Activated naive CD4-positive, alpha-beta T cell treated with anti-CD3 and anti-CD28 coated beads, Interleukin-2, amount 10 ng/mL, durations not matched to agents 7 days and 5 days (primary cell): ENCODE measurements around the gene CACNA1H.
A peak's percentile ranks its signal among the peaks of the same experiment; 100 is the strongest.

ENCODE experiments used
- CTCF ChIA-PET: fragments of 350-600 bp; sonication (Branson Sonifier 250); formaldehyde crosslinking; loops from one replicate; lab custom pipeline; 2021; ENCODE audit warnings: antibody characterized with exemption; lab: Charles Lee
- DNase-seq: peaks from one replicate; pipeline ENCODE4 v3.0.0-alpha.2; 2020
- H3K27ac Mint-ChIP-seq: one replicate; pipeline ENCODE4 v1.8.0; 2021; ENCODE audit warnings: mild to moderate bottlenecking, moderate library complexity, mixed read lengths
- H3K27me3 Mint-ChIP-seq: one replicate; pipeline ENCODE4 v1.8.0; 2021; ENCODE audit warnings: mild to moderate bottlenecking, mixed read lengths
- H3K36me3 Mint-ChIP-seq: one replicate; pipeline ENCODE4 v1.8.0; 2021; ENCODE audit warnings: mixed read lengths
- H3K4me1 Mint-ChIP-seq: one replicate; pipeline ENCODE4 v1.8.0; 2021; ENCODE audit warnings: mixed read lengths
- H3K4me3 Mint-ChIP-seq: one replicate; pipeline ENCODE4 v1.8.0; 2021; ENCODE audit warnings: mild to moderate bottlenecking, moderate library complexity, mixed read lengths
- H3K9me3 Mint-ChIP-seq: one replicate; pipeline ENCODE4 v1.8.0; 2021; ENCODE audit warnings: mixed read lengths

Gene CACNA1H

DNA sequence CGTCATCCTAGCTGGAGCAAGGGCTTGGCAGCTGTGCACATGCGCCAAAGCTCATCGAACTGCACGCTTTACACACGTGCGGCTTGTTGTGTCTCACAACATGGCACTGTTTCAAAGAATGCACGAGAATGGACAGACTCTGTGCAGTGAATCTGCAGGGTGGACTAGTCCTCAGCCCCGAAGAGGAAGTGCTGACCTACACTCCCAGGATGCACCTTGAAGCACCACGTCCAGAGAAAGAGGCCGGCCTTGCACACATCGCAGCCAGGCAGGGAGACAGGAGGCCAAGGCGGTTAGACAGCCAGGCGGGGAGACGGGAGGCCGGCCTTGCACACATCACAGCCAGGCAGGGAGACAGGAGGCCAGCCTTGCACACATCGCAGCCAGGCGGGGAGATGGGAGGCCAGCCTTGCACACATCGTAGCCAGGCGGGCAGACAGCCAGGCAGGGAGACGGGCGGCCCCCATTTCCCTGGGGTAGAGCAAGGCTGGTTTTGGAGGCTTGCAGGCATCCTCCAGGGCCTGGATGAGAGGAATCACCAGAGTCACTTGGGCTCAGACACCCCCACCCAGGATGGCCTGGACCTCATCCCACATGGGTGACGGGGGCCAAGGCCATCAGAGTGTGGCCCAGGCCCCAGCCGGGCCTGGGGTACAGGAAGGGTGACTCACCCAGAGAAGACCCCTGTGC is 9.0 kb upstream of the CACNA1H start:
- Mint-ChIP-seq H3K9me3 (peaks cover 5% of the 10 kb centered on the region), H3K4me3 (no peak overlapping the region), H3K27me3 (peaks cover 8% of the 10 kb centered on the region), H3K4me1 (no peaks in the 10 kb centered on the region), H3K27ac (no peak overlapping the region), H3K36me3 (no peaks in the 10 kb centered on the region)
- DNase-seq = no peak
- CTCF ChIA-PET = no interaction called here

- peaks cover 5% of the 10 kb centered on the region for H3K9me3 Mint-ChIP-seq
- H3K27ac Mint-ChIP-seq = no peak overlapping the region
- no peaks in the 10 kb centered on the region for H3K4me1 Mint-ChIP-seq
- H3K4me3 Mint-ChIP-seq = no peak overlapping the region
- no peaks in the 10 kb centered on the region for H3K36me3 Mint-ChIP-seq
- CTCF ChIA-PET = no interaction called here
- no peak for DNase-seq
- peaks cover 12% of the 10 kb centered on the region for H3K27me3 Mint-ChIP-seq
Measured at GRCh38 chr16:1144476-1145382, 8.2 kb upstream of the CACNA1H start.

DNA sequence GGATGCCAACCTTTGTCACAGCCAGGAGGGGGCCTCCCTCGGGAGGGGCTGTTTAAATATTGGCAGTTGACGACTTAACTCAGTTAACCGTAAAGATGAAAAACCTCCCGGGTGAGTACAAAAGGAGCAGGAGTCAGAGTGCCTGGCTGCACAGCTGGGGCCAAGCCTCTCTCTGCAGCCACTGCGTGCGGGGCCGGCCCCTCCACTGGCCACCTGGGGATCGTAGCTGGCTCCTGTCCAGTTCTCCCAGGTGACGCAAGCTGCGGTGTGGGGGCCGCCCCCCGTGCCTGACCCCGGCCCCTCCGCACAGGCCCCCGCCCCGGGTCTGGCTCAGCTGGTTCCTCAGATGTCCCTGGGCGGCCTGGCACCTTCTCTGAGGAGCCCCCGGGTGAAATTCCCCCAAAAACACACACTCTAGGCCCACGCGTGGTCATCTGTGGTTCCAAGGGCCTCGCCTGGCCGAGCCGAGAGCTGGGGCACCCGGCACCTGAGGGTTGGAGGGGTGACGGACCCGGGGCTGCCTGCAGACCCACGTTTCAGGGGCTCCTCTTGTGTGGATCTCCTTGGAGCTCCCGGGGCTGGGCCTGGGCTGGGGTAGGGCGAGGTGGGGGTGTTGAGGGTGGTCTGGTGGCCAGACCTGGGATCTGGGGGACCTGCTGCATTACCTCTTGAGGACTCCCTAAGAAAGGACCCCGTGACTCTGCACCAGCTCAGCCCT is 7.4 kb upstream of the CACNA1H start:
- Mint-ChIP-seq H3K27ac (no peak overlapping the region), H3K9me3 (peaks cover 5% of the 10 kb centered on the region), H3K27me3 (peaks cover 10% of the 10 kb centered on the region), H3K4me3 (no peak overlapping the region), H3K4me1 (no peaks in the 10 kb centered on the region), H3K36me3 (no peaks in the 10 kb centered on the region)
- no peak for DNase-seq
- CTCF ChIA-PET = no interaction called here

DNA sequence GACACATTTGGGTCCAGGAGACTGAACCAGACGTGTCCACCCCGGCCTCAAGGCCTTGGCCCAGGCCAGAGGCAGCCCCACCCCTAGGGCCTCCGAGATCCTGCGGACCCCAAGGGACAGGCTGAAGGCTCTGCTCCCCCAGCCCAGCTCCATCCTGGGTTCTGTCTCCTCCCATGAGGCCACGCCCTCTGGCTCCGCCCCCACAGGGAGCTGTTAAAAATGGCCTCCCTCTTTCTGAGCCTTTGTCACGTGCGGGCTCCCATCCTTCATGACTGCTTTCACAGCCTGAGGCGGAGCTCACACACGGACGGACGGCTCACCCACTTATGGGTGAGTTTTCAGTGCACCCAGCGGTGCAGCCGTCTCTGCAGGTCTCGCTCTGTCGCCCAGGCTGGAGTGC is 6.5 kb upstream of the CACNA1H start:
- DNase-seq = no peak
- Mint-ChIP-seq H3K36me3 (no peaks in the 10 kb centered on the region), H3K27me3 (peaks cover 18% of the 10 kb centered on the region), H3K4me1 (no peaks in the 10 kb centered on the region), H3K9me3 (peaks cover 5% of the 10 kb centered on the region), H3K27ac (no peak overlapping the region), H3K4me3 (no peak overlapping the region)
- CTCF ChIA-PET = interaction anchor here (0.5 to 0.6 kb wide), 2 partner anchors 12 to 262 kb away, joined by 3 to 5 read pairs; no protein-coding TSS in a partner anchor

- peaks cover 22% of the 10 kb centered on the region for H3K27me3 Mint-ChIP-seq
- no peak for DNase-seq
- peaks cover 5% of the 10 kb centered on the region for H3K9me3 Mint-ChIP-seq
- CTCF ChIA-PET = interaction anchor here (0.5 kb wide), 1 partner anchor 263 kb away, joined by 5 read pairs; no protein-coding TSS in a partner anchor
- no peaks in the 10 kb centered on the region for H3K36me3 Mint-ChIP-seq
- no peak overlapping the region for H3K27ac Mint-ChIP-seq
- H3K4me1 Mint-ChIP-seq = no peaks in the 10 kb centered on the region
- H3K4me3 Mint-ChIP-seq = no peak overlapping the region
Measured at GRCh38 chr16:1147027-1147426, 5.9 kb upstream of the CACNA1H start.

GRCh38 chr16:1149101-1149636 is 3.7 kb upstream of the CACNA1H start:
- Mint-ChIP-seq H3K9me3 (peaks cover 5% of the 10 kb centered on the region), H3K4me1 (no peaks in the 10 kb centered on the region), H3K4me3 (no peak overlapping the region), H3K27ac (no peak overlapping the region), H3K27me3 (peaks cover 28% of the 10 kb centered on the region), H3K36me3 (no peaks in the 10 kb centered on the region)
- DNase-seq = no peak
- CTCF ChIA-PET = no interaction called here

GRCh38 chr16:1150511-1150982 is 2.4 kb upstream of the CACNA1H start:
- Mint-ChIP-seq H3K4me3 (no peak overlapping the region), H3K4me1 (no peaks in the 10 kb centered on the region), H3K27me3 (peaks cover 41% of the 10 kb centered on the region), H3K9me3 (peaks cover 5% of the 10 kb centered on the region), H3K27ac (no peak overlapping the region), H3K36me3 (no peaks in the 10 kb centered on the region)
- DNase-seq = peak; percentile 38
- CTCF ChIA-PET = no interaction called here

DNA sequence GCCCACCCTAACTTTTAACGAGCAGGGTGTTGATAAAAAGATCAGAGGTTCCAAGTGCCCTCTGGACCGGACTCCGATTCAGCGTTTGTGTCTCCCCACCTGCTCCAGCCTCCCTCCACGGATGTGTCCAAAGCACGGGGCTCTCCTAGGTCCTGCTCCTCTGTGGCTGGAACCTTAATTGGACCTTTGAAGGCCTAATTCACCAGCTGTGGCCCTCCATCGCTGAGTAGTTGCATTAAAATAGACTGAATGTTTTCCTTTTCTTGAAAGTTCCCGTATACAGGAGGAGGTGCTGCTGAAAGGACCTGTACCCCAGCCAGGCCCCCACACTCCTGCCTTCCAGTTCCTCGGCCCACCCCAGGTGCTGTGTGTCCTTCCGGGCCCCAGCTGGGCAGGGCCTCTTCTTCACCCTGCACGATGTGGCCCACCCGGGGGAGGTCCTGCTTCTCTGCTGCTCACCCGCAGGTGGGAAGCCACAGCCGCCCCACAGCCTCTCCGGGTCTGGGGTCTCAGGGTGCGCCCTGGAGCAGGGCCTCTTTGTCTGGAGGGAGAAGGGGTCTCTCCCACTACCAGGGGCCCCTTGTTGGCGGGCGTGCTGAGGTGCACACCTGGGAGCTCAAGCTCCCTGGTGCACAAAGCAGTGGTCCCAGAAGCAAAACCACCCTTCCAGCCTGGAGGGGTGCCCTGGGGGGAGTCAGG is 1.3 kb upstream of the CACNA1H start:
- Mint-ChIP-seq H3K36me3 (no peaks in the 10 kb centered on the region), H3K4me3 (no peak overlapping the region), H3K4me1 (no peaks in the 10 kb centered on the region), H3K27me3 (peaks cover 52% of the 10 kb centered on the region), H3K27ac (no peak overlapping the region), H3K9me3 (peaks cover 5% of the 10 kb centered on the region)
- CTCF ChIA-PET = no interaction called here
- DNase-seq = no peak

- H3K36me3 Mint-ChIP-seq = no peaks in the 10 kb centered on the region
- CTCF ChIA-PET = no interaction called here
- DNase-seq = peak; percentile 50
- no peaks in the 10 kb centered on the region for H3K4me1 Mint-ChIP-seq
- H3K9me3 Mint-ChIP-seq = peaks cover 2% of the 10 kb centered on the region
- H3K4me3 Mint-ChIP-seq = no peak overlapping the region
- H3K27me3 Mint-ChIP-seq = peaks cover 53% of the 10 kb centered on the region
- H3K27ac Mint-ChIP-seq = no peak overlapping the region
Measured at GRCh38 chr16:1152123-1152638, 725 bp upstream of the CACNA1H start.

GRCh38 chr16:1153480-1154160 is 714 bp downstream of the CACNA1H start:
- no peaks in the 10 kb centered on the region for H3K9me3 Mint-ChIP-seq
- no peaks in the 10 kb centered on the region for H3K4me1 Mint-ChIP-seq
- no peaks in the 10 kb centered on the region for H3K36me3 Mint-ChIP-seq
- H3K27ac Mint-ChIP-seq = no peak overlapping the region
- DNase-seq = no peak
- CTCF ChIA-PET = no interaction called here
- H3K27me3 Mint-ChIP-seq = peaks cover 53% of the 10 kb centered on the region
- H3K4me3 Mint-ChIP-seq = no peak overlapping the region

GRCh38 chr16:1154291-1154886 is 1.5 kb downstream of the CACNA1H start:
- H3K9me3 Mint-ChIP-seq = no peaks in the 10 kb centered on the region
- CTCF ChIA-PET = no interaction called here
- no peaks in the 10 kb centered on the region for H3K4me1 Mint-ChIP-seq
- H3K27ac Mint-ChIP-seq = no peak overlapping the region
- no peak overlapping the region for H3K4me3 Mint-ChIP-seq
- no peak for DNase-seq
- no peaks in the 10 kb centered on the region for H3K36me3 Mint-ChIP-seq
- peaks cover 52% of the 10 kb centered on the region for H3K27me3 Mint-ChIP-seq

GRCh38 chr16:1154887-1155331 is 2.0 kb downstream of the CACNA1H start:
- Mint-ChIP-seq H3K4me1 (no peaks in the 10 kb centered on the region), H3K4me3 (no peak overlapping the region), H3K9me3 (no peaks in the 10 kb centered on the region), H3K27ac (no peak overlapping the region), H3K27me3 (peaks cover 56% of the 10 kb centered on the region), H3K36me3 (no peaks in the 10 kb centered on the region)
- CTCF ChIA-PET = no interaction called here
- DNase-seq = no peak
